AG04450 (cell line): ENCODE results near the gene TM4SF1. TPM values are rescaled to one million over a fixed set of nuclear protein-coding genes. Genes with fewer than 3 reads are reported as not detected.

Experiments used
- CTCF ChIA-PET: fragments of 300-600, 350-600 bp; formaldehyde crosslinking; extraction: SDS; loops from one replicate; lab custom pipeline; 2022; ENCODE audit warnings: antibody characterized with exemption, inconsistent platforms; lab: Charles Lee
- POLR2A ChIA-PET: fragments of 350-600 bp; formaldehyde crosslinking; extraction: SDS; loops from one replicate; lab custom pipeline; 2021; ENCODE audit warnings: antibody characterized with exemption, inconsistent platforms; lab: Yijun Ruan, JAX
- DNase-seq: peaks from one replicate; pipeline ENCODE4 v3.0.0-alpha.2; 2011; ENCODE audit warnings: low read depth, low spot score
- H3K27ac ChIP-seq: one replicate; pipeline ENCODE4 v1.5.1; 2012; ENCODE audit warnings: low read depth, low read length, control low read depth
- H3K27me3 ChIP-seq: one replicate; pipeline ENCODE4 v1.6.0; 2012; ENCODE audit warnings: low read length; ENCODE audit not compliant: control insufficient read depth, insufficient read depth
- H3K4me3 ChIP-seq: 2 replicates; pipeline ENCODE4 v1.5.1; 2011; ENCODE audit warnings: mild to moderate bottlenecking, low read depth, low read length, control low read depth
- H3K9me3 ChIP-seq: 2 replicates; pipeline ENCODE4 v1.5.1; 2012; ENCODE audit warnings: low read length; ENCODE audit not compliant: control insufficient read depth, insufficient read depth
- polyA plus RNA-seq: library from polyadenylated mRNA; depleted of rRNA; stranded (reverse); fragments of >200 nt; gene quantifications from 2 replicates; pipeline ENCODE4 v1.2.3, GENCODE V29; 2011
- TF ChIP-seq, protein P1 (sequence below): IDR thresholded peaks from 2 replicates; pipeline ENCODE4 v1.5.1; 2011; ENCODE audit warnings: low read depth, low read length, control low read depth, inconsistent platforms

Gene TM4SF1
- polyA plus RNA-seq, 1 experiment: 260 TPM

DNA sequence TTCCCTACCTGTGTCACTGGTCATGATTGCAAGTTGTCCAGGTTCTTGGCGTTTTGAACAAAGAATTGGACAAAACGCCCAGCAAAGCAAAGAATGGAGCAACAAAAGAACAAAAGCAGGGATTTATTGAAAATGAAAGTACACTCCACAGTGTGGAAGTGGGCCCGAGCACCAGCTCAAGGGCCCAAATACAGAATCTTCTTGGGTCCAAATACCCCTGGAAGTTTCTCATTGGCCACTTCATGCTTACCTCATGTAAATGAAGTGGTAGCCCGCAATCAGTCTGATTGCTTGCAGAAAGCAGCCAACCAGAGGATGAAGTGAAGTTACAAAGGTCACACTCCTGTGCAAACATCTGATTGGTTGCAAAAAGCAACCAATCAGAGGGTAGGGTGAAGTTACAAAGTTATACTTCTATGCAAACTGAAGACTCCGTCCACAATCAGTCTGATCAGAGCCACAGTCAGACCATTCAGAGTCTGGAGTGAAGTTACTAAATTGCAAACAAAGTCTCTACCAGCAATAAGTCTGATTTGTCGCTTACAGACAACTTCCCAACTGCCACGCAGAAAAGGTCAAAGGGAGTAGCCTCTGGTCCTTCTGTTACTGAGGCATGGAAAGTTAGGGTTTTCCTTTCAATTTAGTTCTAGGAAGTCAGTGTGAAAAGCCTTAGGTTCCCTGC lies 8.3 kb upstream of the TM4SF1 start:
- TF ChIP-seq, protein P1, sequence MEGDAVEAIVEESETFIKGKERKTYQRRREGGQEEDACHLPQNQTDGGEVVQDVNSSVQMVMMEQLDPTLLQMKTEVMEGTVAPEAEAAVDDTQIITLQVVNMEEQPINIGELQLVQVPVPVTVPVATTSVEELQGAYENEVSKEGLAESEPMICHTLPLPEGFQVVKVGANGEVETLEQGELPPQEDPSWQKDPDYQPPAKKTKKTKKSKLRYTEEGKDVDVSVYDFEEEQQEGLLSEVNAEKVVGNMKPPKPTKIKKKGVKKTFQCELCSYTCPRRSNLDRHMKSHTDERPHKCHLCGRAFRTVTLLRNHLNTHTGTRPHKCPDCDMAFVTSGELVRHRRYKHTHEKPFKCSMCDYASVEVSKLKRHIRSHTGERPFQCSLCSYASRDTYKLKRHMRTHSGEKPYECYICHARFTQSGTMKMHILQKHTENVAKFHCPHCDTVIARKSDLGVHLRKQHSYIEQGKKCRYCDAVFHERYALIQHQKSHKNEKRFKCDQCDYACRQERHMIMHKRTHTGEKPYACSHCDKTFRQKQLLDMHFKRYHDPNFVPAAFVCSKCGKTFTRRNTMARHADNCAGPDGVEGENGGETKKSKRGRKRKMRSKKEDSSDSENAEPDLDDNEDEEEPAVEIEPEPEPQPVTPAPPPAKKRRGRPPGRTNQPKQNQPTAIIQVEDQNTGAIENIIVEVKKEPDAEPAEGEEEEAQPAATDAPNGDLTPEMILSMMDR: no peak
- peak overlapping the region; percentile 97 for H3K27ac ChIP-seq
- H3K9me3 ChIP-seq: no peaks in the 10 kb centered on the region
- POLR2A ChIA-PET: interaction anchor here (0.5 to 2.1 kb wide), 3 partner anchors 8 to 705 kb away, joined by 3 to 4 read pairs (median 4); partner anchors contain the start of gene TM4SF1
- no peak overlapping the region for H3K4me3 ChIP-seq
- no peak for DNase-seq
- CTCF ChIA-PET: no interaction called here
- no peaks in the 10 kb centered on the region for H3K27me3 ChIP-seq

DNA sequence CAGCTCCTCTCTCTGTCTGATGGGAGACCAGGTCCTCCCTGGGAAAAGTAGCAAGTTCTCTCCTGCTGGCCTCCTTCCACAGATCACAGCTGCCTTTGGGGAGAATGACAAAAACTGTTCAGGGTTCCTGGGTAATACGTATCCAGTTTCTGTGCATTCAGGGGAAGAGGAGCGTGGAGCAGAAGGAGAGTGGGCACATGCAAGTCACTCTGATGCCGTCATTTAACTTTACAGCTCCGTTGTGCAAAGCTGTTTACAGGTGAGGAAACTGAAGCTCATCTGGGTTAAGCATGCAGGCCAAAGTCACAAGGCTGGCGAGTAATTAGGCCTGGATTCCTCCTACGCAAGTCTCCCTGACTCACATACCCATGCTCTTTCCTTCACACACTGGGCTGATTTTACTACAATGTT lies 7.5 kb upstream of the TM4SF1 start:
- Histone ChIP-seq H3K27me3 (no peaks in the 10 kb centered on the region), H3K4me3 (no peak overlapping the region), H3K9me3 (no peaks in the 10 kb centered on the region), H3K27ac (peak overlapping the region; percentile 73)
- TF ChIP-seq, protein P1: no peak
- CTCF ChIA-PET: no interaction called here
- peak; percentile 61 for DNase-seq
- POLR2A ChIA-PET: interaction anchor here (0.7 kb wide), 1 partner anchor 704 kb away, joined by 3 read pairs; no protein-coding TSS in a partner anchor

DNA sequence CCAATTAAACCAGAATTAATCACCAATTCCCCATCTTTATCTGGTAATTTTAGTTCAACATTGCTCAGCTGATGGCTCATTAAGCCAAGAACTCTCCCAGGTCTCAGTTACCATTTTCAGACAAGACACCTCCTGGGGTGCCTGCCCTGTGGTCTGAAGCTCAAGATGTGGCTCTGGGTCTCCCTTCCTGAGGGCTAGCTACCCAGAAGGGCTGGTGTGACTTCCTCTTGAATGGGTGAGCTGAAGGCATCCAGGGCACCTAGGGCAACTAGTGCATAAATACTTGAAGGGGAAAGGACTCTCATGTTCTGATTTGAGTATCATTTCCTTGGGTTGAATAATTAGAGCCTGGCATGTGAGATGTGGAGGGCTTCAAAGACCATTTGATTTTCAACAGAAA lies 6.7 kb upstream of the TM4SF1 start:
- CTCF ChIA-PET: interaction anchor here (0.6 kb wide), 1 partner anchor 428 kb away, joined by 8 read pairs; no protein-coding TSS in a partner anchor

GRCh38 chr3:149383703-149384102 lies 6.3 kb upstream of the TM4SF1 start:
- Histone ChIP-seq H3K27ac (no peak overlapping the region), H3K9me3 (no peaks in the 10 kb centered on the region), H3K4me3 (no peak overlapping the region), H3K27me3 (no peaks in the 10 kb centered on the region)
- TF ChIP-seq, protein P1: no peak
- POLR2A ChIA-PET: no interaction called here
- DNase-seq: no peak
- CTCF ChIA-PET: interaction anchor here (0.6 kb wide), 1 partner anchor 428 kb away, joined by 8 read pairs; no protein-coding TSS in a partner anchor

More for the DNA sequence above, 6.7 kb upstream of the TM4SF1 start:
- no peak overlapping the region for H3K4me3 ChIP-seq
- no peaks in the 10 kb centered on the region for H3K27me3 ChIP-seq
- TF ChIP-seq, protein P1: no peak
- no peak for DNase-seq
- POLR2A ChIA-PET: no interaction called here
- no peak overlapping the region for H3K27ac ChIP-seq
- no peaks in the 10 kb centered on the region for H3K9me3 ChIP-seq

GRCh38 chr3:149382518-149382917 lies 5.1 kb upstream of the TM4SF1 start:
- peak overlapping the region; percentile 81 for H3K27ac ChIP-seq
- H3K4me3 ChIP-seq: no peak overlapping the region
- TF ChIP-seq, protein P1: no peak
- CTCF ChIA-PET: interaction anchor here (0.7 kb wide), 1 partner anchor 10 kb away, joined by 3 read pairs; no protein-coding TSS in a partner anchor
- no peaks in the 10 kb centered on the region for H3K9me3 ChIP-seq
- POLR2A ChIA-PET: interaction anchor here (1.3 kb wide), 1 partner anchor 9 kb away, joined by 4 read pairs; no protein-coding TSS in a partner anchor
- no peaks in the 10 kb centered on the region for H3K27me3 ChIP-seq
- no peak for DNase-seq
